ENCODE measurements around the gene PSMB4. TPM values are rescaled to one million over a fixed set of nuclear protein-coding genes. Genes with fewer than 3 reads are reported as not detected.

PSMB4 gene
- 169 TPM for total RNA-seq

GRCh38 chr1:151399324-151400171 is at the start of gene PSMB4:
Gene PSMB4 (plus strand): TSS chr1:151399573. CDS start chr1:151399588, 15 bp downstream.

GRCh38 chr1:151372058-151372934 is 27.1 kb upstream of the PSMB4 start, which contains the start of gene SELENBP1:
Gene SELENBP1 (minus strand): TSS chr1:151372705. CDS start chr1:151372641, 64 bp downstream.

Other genes with a start within 250 kb of the PSMB4 start
- gene TNFAIP8L2, start 242.9 kb upstream of the PSMB4 start, total RNA-seq, result 1.9 TPM
- 19.3 TPM for gene LYSMD1, start 233.7 kb upstream of the PSMB4 start, total RNA-seq
- 16.5 TPM for gene SCNM1, start 233.4 kb upstream of the PSMB4 start, total RNA-seq
- gene TMOD4, start 223.6 kb upstream of the PSMB4 start, total RNA-seq, result not detected
- gene VPS72, start 209.4 kb upstream of the PSMB4 start, total RNA-seq, result 52.3 TPM
- 117 TPM for gene PIP5K1A, start 201.0 kb upstream of the PSMB4 start, total RNA-seq
- 101 TPM for gene PSMD4, start 144.8 kb upstream of the PSMB4 start, total RNA-seq
- 46.3 TPM for gene ZNF687, start 117.3 kb upstream of the PSMB4 start, total RNA-seq
- gene PI4KB, start 72.2 kb upstream of the PSMB4 start, total RNA-seq, result 59.9 TPM
- gene RFX5, start 52.3 kb upstream of the PSMB4 start, total RNA-seq, result 34.7 TPM
- gene SELENBP1, start 26.9 kb upstream of the PSMB4 start, total RNA-seq, result 30.8 TPM
- gene POGZ, start 59.9 kb downstream of the PSMB4 start, total RNA-seq, result 117 TPM
- 27.3 TPM for gene CGN, start 111.8 kb downstream of the PSMB4 start, total RNA-seq
- 16.2 TPM for gene TUFT1, start 140.7 kb downstream of the PSMB4 start, total RNA-seq
- gene SNX27, start 212.5 kb downstream of the PSMB4 start, total RNA-seq, result 72.8 TPM

Data from camera-type eye (tissue), 1 donor.